HepG2 (cell line): ENCODE measurements around the gene PRICKLE2. TPM values are rescaled to one million over a fixed set of nuclear protein-coding genes. Genes with fewer than 3 reads are reported as not detected.

ENCODE experiments used
- ATAC-seq: fragments of 200-7000 bp; cut with Tn5 transposase; 3 replicates; pipeline ENCODE4 v1.9.1; 2020; ENCODE audit warnings: mild to moderate bottlenecking, moderate library complexity
- BruUV-seq: library from RNA; stranded (reverse); fragments of 400-500 nt; replicated peaks from 2 replicates; lab custom pipeline; 2021; lab: Mats Ljungman, UMichigan
- CTCF ChIA-PET: fragments of 300-600 bp; formaldehyde crosslinking; extraction: SDS; loops from one replicate; lab custom pipeline; 2021; ENCODE audit warnings: low total read pairs, inconsistent platforms, low intra/inter-chr PET ratio; lab: Yijun Ruan, JAX
- POLR2A ChIA-PET: fragments of 350-600 bp; sonication (Branson Sonifier 250); formaldehyde crosslinking; loops from one replicate; lab custom pipeline; 2020; ENCODE audit warnings: antibody characterized with exemption, inconsistent platforms; lab: Yijun Ruan, JAX
- DNase-seq: peaks from one replicate; pipeline ENCODE4 v3.0.0-alpha.2; 2015; ENCODE audit warnings: low spot score
- FAIRE-seq: peaks from 3 replicates; lab custom pipeline; 2011; peaks lifted over from hg19 to GRCh38; lab: Jason Lieb, UNC
- H2AFZ ChIP-seq: one replicate; pipeline ENCODE4 v1.6.1; 2011; ENCODE audit warnings: low read length, inconsistent platforms
- H3K27ac ChIP-seq: fragments of 300-600 bp; 3 replicates; pipeline ENCODE4 v1.8.0; 2011; ENCODE audit warnings: mixed run types, mild to moderate bottlenecking, mixed read lengths, low read length, inconsistent platforms; ENCODE audit not compliant: insufficient read depth; ENCODE audit errors: extremely low read length
- H3K27me3 ChIP-seq, 2 experiments: fragments of 200-600 bp in 1 of 2; 2 replicates in 1 of 2; 3 replicates in 1 of 2; pipeline versions ENCODE4 v1.6.0 to v1.8.0; 2011; ENCODE audit warnings: low read length in 2 of 2, mild to moderate bottlenecking in 2 of 2, moderate library complexity in 2 of 2, inconsistent platforms in 1 of 2; ENCODE audit not compliant: insufficient read depth in 2 of 2, control insufficient read depth in 1 of 2
- H3K36me3 ChIP-seq, 2 experiments: fragments of 200-600 bp in 1 of 2; replicated peaks in 1 of 2; 2 replicates in 1 of 2; 3 replicates in 1 of 2; pipeline versions ENCODE4 v1.5.1 to v1.8.0; 2011; ENCODE audit warnings: low read length in 2 of 2, inconsistent platforms in 1 of 2; ENCODE audit not compliant: insufficient read depth in 2 of 2, control insufficient read depth in 1 of 2
- H3K4me1 ChIP-seq: 2 replicates; pipeline ENCODE4 v1.5.1; 2012; ENCODE audit warnings: low read length, inconsistent platforms; ENCODE audit not compliant: insufficient read depth
- H3K4me2 ChIP-seq: 2 replicates; pipeline ENCODE4 v1.6.0; 2011; ENCODE audit warnings: low read depth, low read length, inconsistent platforms
- H3K4me3 ChIP-seq, 3 experiments: fragments of 200-600 bp in 1 of 3; sonication (generic), shearing (Covaris generic) in 1 of 3; replicated peaks in 1 of 3; 2 replicates each; pipeline ENCODE4 v1.5.1; 2011 to 2016; ENCODE audit warnings: low read length in 3 of 3, inconsistent platforms in 2 of 3, low read depth in 2 of 3, mild to moderate bottlenecking in 2 of 3, control low read depth in 1 of 3, mixed read lengths in 1 of 3; ENCODE audit not compliant: insufficient read depth in 1 of 3
- H3K79me2 ChIP-seq: one replicate; pipeline ENCODE4 v1.6.1; 2011; ENCODE audit warnings: low read length, inconsistent platforms; ENCODE audit not compliant: insufficient read depth
- H3K9ac ChIP-seq: 2 replicates; pipeline ENCODE4 v1.6.0; 2011; ENCODE audit warnings: mild to moderate bottlenecking, low read depth, low read length, inconsistent platforms; ENCODE audit not compliant: insufficient read depth
- H3K9me3 ChIP-seq: 2 replicates; pipeline ENCODE4 v1.5.1; 2012; ENCODE audit warnings: mild to moderate bottlenecking, low read length
- H4K20me1 ChIP-seq: 2 replicates; pipeline ENCODE4 v1.6.0; 2011; ENCODE audit warnings: inconsistent platforms, mild to moderate bottlenecking, low read length, moderate library complexity; ENCODE audit not compliant: insufficient read depth
- MED8 ChIP-seq: sonication (generic); formaldehyde crosslinking; IDR thresholded peaks from 2 replicates; pipeline ENCODE4 v1.8.1; 2023; ENCODE audit warnings: mild to moderate bottlenecking, missing genetic modification reagents; ENCODE audit not compliant: insufficient replicate concordance
- PAF1 ChIP-seq: IDR thresholded peaks from 2 replicates; pipeline ENCODE4 v1.6.1; 2016; ENCODE audit warnings: missing genetic modification reagents, missing compliant biosample characterization
- ZBTB21 ChIP-seq: sonication (generic); formaldehyde crosslinking; IDR thresholded peaks from 2 replicates; pipeline ENCODE4 v1.4.0; 2020; ENCODE audit warnings: missing genetic modification reagents
- ZNF232 ChIP-seq: sonication (generic); formaldehyde crosslinking; IDR thresholded peaks from 2 replicates; pipeline ENCODE4 v1.4.0; 2020; ENCODE audit warnings: missing genetic modification reagents, borderline replicate concordance
- ZNF282 ChIP-seq: fragments of 450-650 bp; IDR thresholded peaks from 2 replicates; pipeline ENCODE4 v1.6.1; 2018; ENCODE audit not compliant: partially characterized antibody
- ZNF629 ChIP-seq: sonication (generic); formaldehyde crosslinking; conservative IDR thresholded peaks from 2 replicates; pipeline ENCODE4 v1.5.0; 2020; ENCODE audit warnings: missing genetic modification reagents
- WGBS: methylation state at CpG from one replicate; pipeline ENCODE4 v1.1.6; 2017; ENCODE audit warnings: low lambda C conversion rate; 5-methylcytosine and 5-hydroxymethylcytosine counted together
- in situ Hi-C: cut with HindIII; loops from 2 replicates; pipeline ENCODE4 v1.10.0; 2017; ENCODE audit warnings: low pct_unique_long_range_greater_than_20kb; ENCODE audit not compliant: extremely low pct_ligation_motif_present
- intact Hi-C: fragments of 100-400 bp; cut with micrococcal nuclease; formaldehyde crosslinking; loops from one replicate; pipeline ENCODE4 v1.10.0; 2022; ENCODE audit not compliant: unreplicated experiment
- polyA plus RNA-seq, 8 experiments: library from polyadenylated mRNA; depleted of rRNA in 3 of 8; stranded (reverse) in 7 of 8; unstranded in 1 of 8; fragments of >200 nt; fragmentation: Illumina TruSeq in 4 of 8; extraction: Trizol in 4 of 8; gene quantifications; 2 replicates each; pipeline versions ENCODE4 v1.2.1 to v1.2.3, GENCODE V29; 2011 to 2016; ENCODE audit warnings: low read depth in 4 of 8, missing spikeins in 1 of 8, mixed read lengths in 1 of 8; ENCODE audit not compliant: insufficient read depth in 1 of 8
- total RNA-seq, 5 experiments: library from RNA; depleted of rRNA; stranded (reverse); fragments of >200 nt; fragmentation: Illumina TruSeq; extraction: Trizol; gene quantifications; 2 replicates each; pipeline ENCODE4 v1.2.3, GENCODE V29; 2016; ENCODE audit warnings: low read depth in 1 of 5
- TF ChIP-seq, protein P1 (sequence below): sonication (generic); formaldehyde crosslinking; IDR thresholded peaks from 2 replicates; pipeline ENCODE4 v1.8.1; 2023; ENCODE audit warnings: mild to moderate bottlenecking, inconsistent platforms, moderate library complexity, missing genetic modification reagents, borderline replicate concordance
- TF ChIP-seq, protein P2 (sequence below): sonication (generic); formaldehyde crosslinking; IDR thresholded peaks from 2 replicates; pipeline ENCODE4 v1.5.0; 2020; ENCODE audit warnings: missing genetic modification reagents, mild to moderate bottlenecking, borderline replicate concordance
- TF ChIP-seq, protein P3 (sequence below): sonication (generic); formaldehyde crosslinking; IDR thresholded peaks from 2 replicates; pipeline ENCODE4 v1.4.0; 2020; ENCODE audit warnings: missing genetic modification reagents

Gene PRICKLE2
- total and polyA plus RNA-seq, 2 of the 13 experiments (the other 11 are each of a cell fraction or from before 2014, with no cell fraction given) = 0.01 to 0.07 TPM

DNA sequence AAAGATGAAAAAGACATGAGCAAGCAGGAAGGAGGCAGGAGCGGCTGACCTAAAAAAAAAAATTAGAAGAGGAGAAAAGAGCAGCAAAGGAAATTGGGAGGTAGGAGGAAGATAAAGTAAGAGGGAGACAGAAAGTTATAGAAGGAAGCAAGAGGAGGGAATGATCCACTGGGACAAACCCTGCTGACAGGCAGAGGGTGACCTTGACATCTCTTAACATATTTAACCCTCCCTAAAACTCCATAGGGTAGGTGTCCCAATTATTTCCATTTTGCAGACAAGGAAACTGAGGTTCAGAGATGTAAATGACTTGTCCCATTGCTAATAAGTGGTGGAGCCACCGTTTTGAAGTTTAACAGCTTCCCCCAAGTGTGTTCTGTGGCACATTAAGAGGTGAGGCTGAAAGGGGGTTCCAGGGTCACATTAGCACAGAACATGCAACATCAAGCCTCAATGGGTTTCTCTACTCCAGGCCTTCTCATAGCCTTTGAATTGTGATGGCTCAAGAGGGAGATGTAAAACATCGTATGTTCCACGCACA, 37.4 kb upstream of the PRICKLE2 start:
- WGBS = 64% methylated on average over 4 of the region's 4 CpGs
- peaks cover 17% of the 10 kb centered on the region for H3K4me1 ChIP-seq
- CTCF ChIA-PET = no interaction called here
- ATAC-seq (no peak), DNase-seq (no peak), FAIRE-seq (no peak)
- H3K9ac ChIP-seq = no peak overlapping the region
- H3K36me3 ChIP-seq = no peaks in the 10 kb centered on the region
- H2AFZ ChIP-seq = no peak overlapping the region
- POLR2A ChIA-PET = no interaction called here
- no peak overlapping the region for H3K4me3 ChIP-seq
- H3K27ac ChIP-seq = no peak overlapping the region
- H3K9me3 ChIP-seq = no peaks in the 10 kb centered on the region
- in situ Hi-C loops (no loop called here), intact Hi-C loops (loop anchor here (2.0 kb wide), 1 partner anchor 222 kb away; no protein-coding TSS in a partner anchor)
- H4K20me1 ChIP-seq = no peaks in the 10 kb centered on the region
- no peaks in the 10 kb centered on the region for H3K79me2 ChIP-seq
- BruUV-seq = no TSS peak
- no peak overlapping the region for H3K4me2 ChIP-seq
- TF ChIP-seq PAF1 (CRISPR knock-in tag) (no peak), ZNF629 (CRISPR knock-in tag) (0 out of 2 replicates have a peak, but pooled peaks have one; percentile 28)
- TF ChIP-seq, protein P1, sequence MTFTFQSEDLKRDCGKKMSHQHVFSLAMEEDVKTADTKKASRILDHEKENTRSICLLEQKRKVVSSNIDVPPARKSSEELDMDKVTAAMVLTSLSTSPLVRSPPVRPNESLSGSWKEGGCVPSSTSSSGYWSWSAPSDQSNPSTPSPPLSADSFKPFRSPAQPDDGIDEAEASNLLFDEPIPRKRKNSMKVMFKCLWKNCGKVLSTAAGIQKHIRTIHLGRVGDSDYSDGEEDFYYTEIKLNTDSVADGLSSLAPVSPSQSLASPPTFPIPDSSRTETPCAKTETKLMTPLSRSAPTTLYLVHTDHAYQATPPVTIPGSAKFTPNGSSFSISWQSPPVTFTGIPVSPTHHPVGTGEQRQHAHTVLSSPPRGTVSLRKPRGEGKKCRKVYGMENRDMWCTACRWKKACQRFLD (CRISPR knock-in tag) = no peak
- peaks cover 0 to 11% of the 10 kb centered on the region in 2 experiments; a peak in 2 of 5 replicates for H3K27me3 ChIP-seq

DNA sequence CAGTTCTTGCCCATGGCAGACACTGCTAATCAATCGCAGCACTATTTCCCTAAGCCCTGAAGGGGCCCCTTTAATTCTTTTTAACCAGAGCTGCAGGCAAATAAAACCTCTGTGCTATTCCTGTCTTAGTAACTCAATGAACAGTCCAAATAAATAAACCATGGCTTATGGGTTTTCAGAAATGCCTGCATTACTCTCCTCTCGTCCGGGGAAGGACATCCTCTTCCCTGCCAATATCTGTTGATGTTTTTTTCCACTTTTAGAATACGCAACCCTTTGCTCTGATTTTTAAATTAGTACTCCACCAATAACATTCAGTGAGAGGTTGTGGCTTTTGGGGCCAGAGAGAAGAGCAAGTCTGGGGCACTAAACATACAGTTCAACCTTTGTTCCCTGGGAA, 35.2 kb upstream of the PRICKLE2 start:
- BruUV-seq = no TSS peak
- Histone ChIP-seq H3K79me2 (no peaks in the 10 kb centered on the region), H2AFZ (no peak overlapping the region), H3K36me3 (no peaks in the 10 kb centered on the region), H3K27ac (no peak overlapping the region), H3K4me3 (no peak overlapping the region), H3K4me1 (peaks cover 12% of the 10 kb centered on the region), H3K4me2 (no peak overlapping the region), H3K9ac (no peak overlapping the region), H3K27me3 (no peaks in the 10 kb centered on the region; a peak in 1 of 5 replicates), H4K20me1 (no peaks in the 10 kb centered on the region), H3K9me3 (no peaks in the 10 kb centered on the region)
- ATAC-seq (no peak), FAIRE-seq (no peak), DNase-seq (no peak)
- POLR2A ChIA-PET = no interaction called here
- 62% methylated on average over 4 of the region's 4 CpGs for WGBS
- intact Hi-C loops = no loop called here
- in situ Hi-C loops = no loop called here
- TF ChIP-seq, protein P2, sequence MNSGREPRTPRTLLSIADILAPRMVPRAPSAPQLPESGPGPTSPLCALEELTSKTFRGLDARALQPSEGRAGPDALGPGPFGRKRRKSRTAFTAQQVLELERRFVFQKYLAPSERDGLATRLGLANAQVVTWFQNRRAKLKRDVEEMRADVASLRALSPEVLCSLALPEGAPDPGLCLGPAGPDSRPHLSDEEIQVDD (CRISPR knock-in tag) = no peak
- TF ChIP-seq, protein P3, sequence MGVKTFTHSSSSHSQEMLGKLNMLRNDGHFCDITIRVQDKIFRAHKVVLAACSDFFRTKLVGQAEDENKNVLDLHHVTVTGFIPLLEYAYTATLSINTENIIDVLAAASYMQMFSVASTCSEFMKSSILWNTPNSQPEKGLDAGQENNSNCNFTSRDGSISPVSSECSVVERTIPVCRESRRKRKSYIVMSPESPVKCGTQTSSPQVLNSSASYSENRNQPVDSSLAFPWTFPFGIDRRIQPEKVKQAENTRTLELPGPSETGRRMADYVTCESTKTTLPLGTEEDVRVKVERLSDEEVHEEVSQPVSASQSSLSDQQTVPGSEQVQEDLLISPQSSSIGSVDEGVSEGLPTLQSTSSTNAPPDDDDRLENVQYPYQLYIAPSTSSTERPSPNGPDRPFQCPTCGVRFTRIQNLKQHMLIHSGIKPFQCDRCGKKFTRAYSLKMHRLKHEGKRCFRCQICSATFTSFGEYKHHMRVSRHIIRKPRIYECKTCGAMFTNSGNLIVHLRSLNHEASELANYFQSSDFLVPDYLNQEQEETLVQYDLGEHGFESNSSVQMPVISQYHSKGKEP = no peak
- TF ChIP-seq ZNF282 (no peak), ZBTB21 (CRISPR knock-in tag) (no peak), MED8 (no peak), ZNF232 (CRISPR knock-in tag) (no peak)
- CTCF ChIA-PET = no interaction called here
